Thymus (tissue), 11 donors: ENCODE data around the gene COX6A2. TPM values are rescaled to one million over a fixed set of nuclear protein-coding genes. Genes with fewer than 3 reads are reported as not detected.

Experiments used
- DNase-seq, 9 donors: peaks; one replicate each; pipeline ENCODE4 v3.0.0-alpha.2; 2013; ENCODE audit warnings: low spot score in 9 of 9, low read depth in 6 of 9, missing footprints in 1 of 9
- H3K27ac ChIP-seq, 2 donors: one replicate each; pipeline ENCODE4 v1.5.1; 2013; ENCODE audit warnings: control low read depth in 1 of 2, low read depth in 1 of 2, low read length in 1 of 2, mild to moderate bottlenecking in 1 of 2, moderate library complexity in 1 of 2
- H3K27me3 ChIP-seq, 2 donors: one replicate each; pipeline ENCODE4 v1.5.1; 2013; ENCODE audit warnings: low read length in 1 of 2; ENCODE audit not compliant: control insufficient read depth in 2 of 2, insufficient read depth in 1 of 2
- H3K36me3 ChIP-seq, 2 donors: one replicate each; pipeline ENCODE4 v1.5.1; 2013; ENCODE audit warnings: low read length in 1 of 2, mild to moderate bottlenecking in 1 of 2, moderate library complexity in 1 of 2; ENCODE audit not compliant: control insufficient read depth in 2 of 2, insufficient read depth in 2 of 2
- H3K4me1 ChIP-seq, 2 donors: one replicate each; pipeline ENCODE4 v1.5.1; 2013; ENCODE audit warnings: low read length in 2 of 2; ENCODE audit not compliant: control insufficient read depth in 2 of 2, insufficient read depth in 2 of 2
- H3K4me3 ChIP-seq, 2 donors: one replicate each; pipeline ENCODE4 v1.5.1; 2013; ENCODE audit warnings: low read length in 2 of 2, control low read depth in 1 of 2, mild to moderate bottlenecking in 1 of 2
- H3K9me3 ChIP-seq, 2 donors: one replicate each; pipeline ENCODE4 v1.5.1; 2013; ENCODE audit warnings: low read length in 1 of 2, mild to moderate bottlenecking in 1 of 2; ENCODE audit not compliant: control insufficient read depth in 2 of 2, insufficient read depth in 1 of 2
- WGBS: extraction: QIAGEN DNeasy Blood & Tissue Kit; methylation state at CpG from one replicate; pipeline ENCODE4 v1.1.7; 2013; 5-methylcytosine and 5-hydroxymethylcytosine counted together
- polyA plus RNA-seq: library from polyadenylated mRNA; stranded (reverse); fragments of 200-250 nt; gene quantifications from one replicate; pipeline ENCODE4 v1.2.3, GENCODE V29; 2013
- total RNA-seq: library from RNA; stranded (reverse); fragments of 120-200 nt; gene quantifications from one replicate; pipeline ENCODE4 v1.2.4, GENCODE V29; 2013
- donor health status: healthy.

COX6A2 gene
- total and polyA plus RNA-seq, 2 donors = 0.33 to 2.9 TPM

- Histone ChIP-seq H3K36me3 (no peaks in the 10 kb centered on the region), H3K27me3 (no peaks in the 10 kb centered on the region), H3K4me3 (no peak overlapping the region), H3K4me1 (no peaks in the 10 kb centered on the region), H3K9me3 (no peaks in the 10 kb centered on the region), H3K27ac (no peak overlapping the region)
- no peak for DNase-seq
- WGBS = 95% methylated on average over 8 of the region's 8 CpGs
Observed at GRCh38 chr16:31407406-31407805, 20.8 kb downstream of the COX6A2 start.

GRCh38 chr16:31404353-31405064 lies 23.7 kb downstream of the COX6A2 start:
- H3K9me3 ChIP-seq = peaks cover 2 to 5% of the 10 kb centered on the region in 2 donors
- H3K27ac ChIP-seq = no peak overlapping the region
- H3K36me3 ChIP-seq = no peaks in the 10 kb centered on the region
- no peaks in the 10 kb centered on the region for H3K27me3 ChIP-seq
- no peaks in the 10 kb centered on the region for H3K4me1 ChIP-seq
- H3K4me3 ChIP-seq = no peak overlapping the region
- no peak for DNase-seq
- WGBS = 75% methylated on average over 9 of the region's 9 CpGs

DNA sequence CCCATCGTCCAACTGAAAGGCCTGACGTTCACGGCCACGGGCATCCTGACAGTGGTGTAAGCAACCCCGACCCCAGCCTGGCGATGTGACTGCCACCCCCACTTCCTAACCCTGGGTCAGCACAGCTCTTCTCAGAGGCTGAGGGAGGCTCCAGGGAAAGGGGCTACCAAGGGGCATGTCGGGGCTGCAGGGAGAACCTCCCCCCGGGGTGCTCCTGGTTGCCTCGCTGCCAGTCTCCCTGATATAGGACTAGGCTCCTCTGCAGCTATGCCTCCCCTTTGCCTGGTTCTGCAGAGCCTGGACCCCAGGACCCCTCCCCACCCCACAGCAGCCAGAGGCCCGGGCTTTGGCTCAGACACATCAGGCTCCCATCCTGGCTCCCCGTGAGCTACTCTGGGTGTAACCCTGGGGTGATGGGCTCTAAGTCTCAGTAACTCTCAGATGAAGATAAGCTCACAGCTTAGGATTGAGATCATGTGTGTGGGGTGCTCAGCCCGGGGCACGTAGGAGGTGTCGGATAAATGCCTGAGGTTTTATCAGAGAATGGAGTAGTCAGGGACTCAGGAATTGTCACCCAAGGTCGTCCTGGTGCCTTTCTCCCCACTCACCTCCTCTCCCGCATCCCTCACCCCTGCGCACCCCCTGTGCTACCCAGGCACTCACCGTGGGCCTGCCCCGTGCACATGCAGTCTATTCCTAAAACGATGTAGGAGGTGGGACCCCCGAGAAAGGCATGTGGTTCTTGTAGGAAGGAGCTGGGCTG lies 24.4 kb downstream of the COX6A2 start:
- no peak for DNase-seq
- no peaks in the 10 kb centered on the region for H3K36me3 ChIP-seq
- peaks cover 3 to 9% of the 10 kb centered on the region in 2 donors for H3K9me3 ChIP-seq
- no peaks in the 10 kb centered on the region for H3K4me1 ChIP-seq
- H3K27me3 ChIP-seq = no peaks in the 10 kb centered on the region
- H3K27ac ChIP-seq = no peak overlapping the region
- 93% methylated on average over 21 of the region's 21 CpGs for WGBS
- no peak overlapping the region for H3K4me3 ChIP-seq

DNA sequence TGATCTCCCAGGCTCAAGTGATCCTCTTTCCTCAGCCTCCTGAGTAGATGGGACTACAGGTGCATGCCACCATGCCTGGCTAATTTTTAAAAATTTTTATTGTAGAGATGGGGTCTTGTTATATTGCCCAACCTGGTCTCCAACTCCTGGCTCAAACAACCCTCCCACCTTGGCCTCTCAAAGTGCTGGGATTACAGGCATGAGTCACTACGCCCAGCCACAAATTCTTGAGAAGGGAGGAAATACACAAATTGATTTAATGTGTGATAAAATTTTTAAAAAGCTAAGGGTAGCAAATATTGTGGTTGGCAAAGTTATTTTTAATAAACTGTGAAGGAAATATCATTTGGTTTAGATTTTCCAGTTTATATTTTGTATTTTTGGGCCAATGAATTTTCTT lies 25.5 kb downstream of the COX6A2 start:
- WGBS = 95% methylated on average over 1 of the region's 1 CpG
- no peak for DNase-seq
- Histone ChIP-seq H3K27ac (no peak overlapping the region), H3K9me3 (peaks cover 3 to 9% of the 10 kb centered on the region in 2 donors), H3K4me1 (no peaks in the 10 kb centered on the region), H3K27me3 (no peaks in the 10 kb centered on the region), H3K36me3 (no peaks in the 10 kb centered on the region), H3K4me3 (no peak overlapping the region)

GRCh38 chr16:31401436-31401835 lies 26.7 kb downstream of the COX6A2 start:
- Histone ChIP-seq H3K36me3 (no peaks in the 10 kb centered on the region), H3K27me3 (no peaks in the 10 kb centered on the region), H3K4me3 (no peak overlapping the region), H3K27ac (no peak overlapping the region), H3K4me1 (no peaks in the 10 kb centered on the region), H3K9me3 (peaks cover 3 to 9% of the 10 kb centered on the region in 2 donors)
- DNase-seq = no peak
- WGBS = 92% methylated on average over 11 of the region's 11 CpGs

GRCh38 chr16:31400191-31400590 lies 28.0 kb downstream of the COX6A2 start:
- no peaks in the 10 kb centered on the region for H3K36me3 ChIP-seq
- no peaks in the 10 kb centered on the region for H3K4me1 ChIP-seq
- H3K4me3 ChIP-seq = no peak overlapping the region
- H3K9me3 ChIP-seq = peaks cover 3 to 9% of the 10 kb centered on the region in 2 donors
- H3K27me3 ChIP-seq = no peaks in the 10 kb centered on the region
- no peak for DNase-seq
- H3K27ac ChIP-seq = no peak overlapping the region
- 11% methylated on average over 2 of the region's 2 CpGs for WGBS

GRCh38 chr16:31397701-31398100 lies 30.5 kb downstream of the COX6A2 start:
- Histone ChIP-seq H3K27ac (no peak overlapping the region), H3K36me3 (no peaks in the 10 kb centered on the region), H3K9me3 (peaks cover 3 to 9% of the 10 kb centered on the region in 2 donors), H3K27me3 (no peaks in the 10 kb centered on the region), H3K4me1 (no peaks in the 10 kb centered on the region), H3K4me3 (no peak overlapping the region)
- DNase-seq = no peak
- WGBS = 97% methylated on average over 9 of the region's 9 CpGs

- Histone ChIP-seq H3K27me3 (no peaks in the 10 kb centered on the region), H3K4me3 (no peak overlapping the region), H3K36me3 (no peaks in the 10 kb centered on the region), H3K27ac (no peak overlapping the region), H3K9me3 (peaks cover 3 to 9% of the 10 kb centered on the region in 2 donors), H3K4me1 (no peaks in the 10 kb centered on the region)
- WGBS = 93% methylated on average over 18 of the region's 18 CpGs
- no peak for DNase-seq
Observed at GRCh38 chr16:31397096-31397660, 31.0 kb downstream of the COX6A2 start.

- H3K9me3 ChIP-seq = peaks cover 3 to 9% of the 10 kb centered on the region in 2 donors
- no peak for DNase-seq
- no peaks in the 10 kb centered on the region for H3K27me3 ChIP-seq
- H3K27ac ChIP-seq = no peak overlapping the region
- no peaks in the 10 kb centered on the region for H3K4me1 ChIP-seq
- 32% methylated on average over 6 of the region's 6 CpGs for WGBS
- no peak overlapping the region for H3K4me3 ChIP-seq
- H3K36me3 ChIP-seq = no peaks in the 10 kb centered on the region
Observed at GRCh38 chr16:31395647-31396046, 32.5 kb downstream of the COX6A2 start.
